Nephron (organoid): ENCODE results near the gene ADCK1.

Experiments
- H3K27ac Mint-ChIP-seq, 3 experiments: 2 replicates each; pipeline ENCODE4 v1.8.0; 2020; ENCODE audit warnings: mixed read lengths in 3 of 3, mild to moderate bottlenecking in 2 of 3, moderate library complexity in 1 of 3
- H3K27me3 Mint-ChIP-seq: 2 replicates; pipeline ENCODE4 v1.8.0; 2021; ENCODE audit warnings: low read depth, mild to moderate bottlenecking, moderate library complexity, mixed read lengths
- H3K36me3 Mint-ChIP-seq: 2 replicates; pipeline ENCODE4 v1.8.0; 2020; ENCODE audit warnings: low read depth, mixed read lengths
- H3K4me1 Mint-ChIP-seq: 2 replicates; pipeline ENCODE4 v1.8.0; 2020; ENCODE audit warnings: mixed read lengths
- H3K4me3 Mint-ChIP-seq, 3 experiments: 2 replicates each; pipeline ENCODE4 v1.8.0; 2020; ENCODE audit warnings: mild to moderate bottlenecking in 3 of 3, mixed read lengths in 3 of 3, moderate library complexity in 2 of 3
- H3K9me3 Mint-ChIP-seq: 2 replicates; pipeline ENCODE4 v1.8.0; 2020; ENCODE audit warnings: mixed read lengths
- TF ChIP-seq, protein P1 (sequence below), 3 experiments: fragments of 200-600 bp; sonication (generic); IDR thresholded peaks; one replicate each; pipeline ENCODE4 v1.5.0; 2021; ENCODE audit warnings: antibody characterized with exemption in 3 of 3; ENCODE audit not compliant: unreplicated experiment in 3 of 3

ADCK1 gene

DNA sequence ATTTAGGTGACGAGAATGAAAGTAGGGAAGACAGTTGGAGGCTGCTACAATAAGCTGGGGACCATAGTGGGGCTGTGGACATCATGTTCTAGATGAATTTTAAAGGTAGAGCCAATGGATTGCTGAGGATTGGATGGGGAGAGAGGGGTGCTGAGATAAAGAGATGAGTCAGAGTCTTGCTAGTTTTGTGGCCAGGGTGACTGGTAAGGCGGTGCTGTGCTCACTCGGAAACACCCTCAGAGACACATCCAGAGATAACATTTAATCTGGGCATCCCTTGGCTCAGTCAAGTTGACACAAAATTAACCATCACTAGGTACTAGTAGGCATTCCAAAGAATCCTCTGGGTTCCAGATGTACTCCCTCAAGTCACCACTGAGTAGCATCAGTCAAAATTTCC lies 170.7 kb downstream of the ADCK1 start:
- Mint-ChIP-seq H3K4me1 (no peaks in the 10 kb centered on the region), H3K9me3 (peaks cover 3% of the 10 kb centered on the region), H3K4me3 (no peak overlapping the region), H3K27ac (no peak overlapping the region), H3K27me3 (peaks cover 47% of the 10 kb centered on the region), H3K36me3 (no peaks in the 10 kb centered on the region)
- TF ChIP-seq, protein P1, sequence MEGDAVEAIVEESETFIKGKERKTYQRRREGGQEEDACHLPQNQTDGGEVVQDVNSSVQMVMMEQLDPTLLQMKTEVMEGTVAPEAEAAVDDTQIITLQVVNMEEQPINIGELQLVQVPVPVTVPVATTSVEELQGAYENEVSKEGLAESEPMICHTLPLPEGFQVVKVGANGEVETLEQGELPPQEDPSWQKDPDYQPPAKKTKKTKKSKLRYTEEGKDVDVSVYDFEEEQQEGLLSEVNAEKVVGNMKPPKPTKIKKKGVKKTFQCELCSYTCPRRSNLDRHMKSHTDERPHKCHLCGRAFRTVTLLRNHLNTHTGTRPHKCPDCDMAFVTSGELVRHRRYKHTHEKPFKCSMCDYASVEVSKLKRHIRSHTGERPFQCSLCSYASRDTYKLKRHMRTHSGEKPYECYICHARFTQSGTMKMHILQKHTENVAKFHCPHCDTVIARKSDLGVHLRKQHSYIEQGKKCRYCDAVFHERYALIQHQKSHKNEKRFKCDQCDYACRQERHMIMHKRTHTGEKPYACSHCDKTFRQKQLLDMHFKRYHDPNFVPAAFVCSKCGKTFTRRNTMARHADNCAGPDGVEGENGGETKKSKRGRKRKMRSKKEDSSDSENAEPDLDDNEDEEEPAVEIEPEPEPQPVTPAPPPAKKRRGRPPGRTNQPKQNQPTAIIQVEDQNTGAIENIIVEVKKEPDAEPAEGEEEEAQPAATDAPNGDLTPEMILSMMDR (IDR thresholded peaks at IDR 0.05; ENCODE audit: unreplicated experiment in 3 of 3): no peak

DNA sequence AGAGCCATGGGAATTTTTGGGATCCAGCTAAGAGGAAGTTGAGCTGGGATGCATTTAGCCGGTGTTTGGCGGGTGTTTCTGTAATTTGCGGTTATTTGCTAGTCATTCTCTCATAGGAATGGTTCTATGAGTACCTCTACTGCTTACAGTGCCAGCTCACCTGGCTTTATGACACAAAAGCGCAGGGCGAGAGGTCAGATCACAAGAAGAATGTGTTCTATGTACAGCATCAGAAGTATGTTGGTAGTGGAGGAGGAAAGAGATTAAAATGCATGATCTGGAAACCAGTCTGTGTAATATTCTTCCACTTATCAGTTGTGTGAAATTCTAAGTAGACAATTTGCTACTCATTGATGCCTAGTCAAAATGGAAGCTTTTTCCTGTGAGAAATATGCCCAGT lies 173.3 kb downstream of the ADCK1 start:
- H3K4me1 Mint-ChIP-seq: no peaks in the 10 kb centered on the region
- H3K9me3 Mint-ChIP-seq: peaks cover 3% of the 10 kb centered on the region
- peaks cover 33% of the 10 kb centered on the region for H3K27me3 Mint-ChIP-seq
- H3K4me3 Mint-ChIP-seq: no peak overlapping the region
- no peaks in the 10 kb centered on the region for H3K36me3 Mint-ChIP-seq
- TF ChIP-seq, protein P1 (IDR thresholded peaks at IDR 0.05; ENCODE audit: unreplicated experiment in 3 of 3): no peak
- H3K27ac Mint-ChIP-seq: no peak overlapping the region

DNA sequence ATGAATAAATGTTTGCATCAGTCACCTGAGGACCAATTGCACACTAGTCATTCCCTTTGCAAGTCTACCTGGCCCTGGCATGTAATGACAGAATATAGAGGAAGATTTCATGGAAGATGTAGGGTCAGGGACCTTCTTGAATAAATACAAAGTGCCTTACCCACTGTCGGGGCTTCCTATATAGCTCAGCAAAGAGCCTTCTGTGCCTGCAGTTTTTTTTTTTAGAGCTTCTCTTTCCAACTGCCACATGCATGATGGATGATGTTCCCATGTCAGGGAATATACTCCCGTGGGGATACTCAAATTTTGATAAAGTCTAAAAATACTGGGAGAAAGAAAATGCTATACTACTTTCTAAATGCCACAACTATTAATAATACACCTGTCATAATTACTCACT lies 176.7 kb downstream of the ADCK1 start:
- Mint-ChIP-seq H3K4me3 (no peak overlapping the region), H3K4me1 (peaks cover 9% of the 10 kb centered on the region), H3K27ac (no peak overlapping the region), H3K36me3 (no peaks in the 10 kb centered on the region), H3K27me3 (peaks cover 40% of the 10 kb centered on the region), H3K9me3 (no peaks in the 10 kb centered on the region)
- TF ChIP-seq, protein P1 (IDR thresholded peaks at IDR 0.05; ENCODE audit: unreplicated experiment in 3 of 3): no peak

DNA sequence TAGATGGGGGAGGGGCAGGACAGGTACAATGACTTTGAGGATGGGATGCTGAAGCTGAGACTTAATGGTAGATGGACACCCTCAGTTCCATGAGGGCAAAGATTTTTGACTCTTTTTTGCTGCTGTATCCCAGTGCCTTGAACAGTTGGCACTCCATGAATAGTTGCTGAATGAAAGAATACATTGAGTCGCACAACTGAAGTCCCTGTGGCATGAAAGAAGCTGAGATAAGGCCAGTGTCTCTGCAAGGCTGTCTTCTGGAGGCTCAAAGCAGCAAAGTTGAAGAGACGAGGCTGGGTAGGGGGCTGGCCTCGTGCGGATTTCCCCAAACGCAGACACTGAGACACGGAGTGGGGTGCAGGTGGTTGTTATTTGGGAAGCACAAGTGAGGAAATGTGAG lies 179.3 kb downstream of the ADCK1 start:
- H3K27ac Mint-ChIP-seq: no peak overlapping the region
- TF ChIP-seq, protein P1 (IDR thresholded peaks at IDR 0.05; ENCODE audit: unreplicated experiment in 3 of 3): no peak
- peak overlapping the region; percentile 27 to 79 (median 64) for H3K4me3 Mint-ChIP-seq
- peaks cover 41% of the 10 kb centered on the region for H3K27me3 Mint-ChIP-seq
- peaks cover 9% of the 10 kb centered on the region for H3K4me1 Mint-ChIP-seq
- no peaks in the 10 kb centered on the region for H3K9me3 Mint-ChIP-seq
- no peaks in the 10 kb centered on the region for H3K36me3 Mint-ChIP-seq

DNA sequence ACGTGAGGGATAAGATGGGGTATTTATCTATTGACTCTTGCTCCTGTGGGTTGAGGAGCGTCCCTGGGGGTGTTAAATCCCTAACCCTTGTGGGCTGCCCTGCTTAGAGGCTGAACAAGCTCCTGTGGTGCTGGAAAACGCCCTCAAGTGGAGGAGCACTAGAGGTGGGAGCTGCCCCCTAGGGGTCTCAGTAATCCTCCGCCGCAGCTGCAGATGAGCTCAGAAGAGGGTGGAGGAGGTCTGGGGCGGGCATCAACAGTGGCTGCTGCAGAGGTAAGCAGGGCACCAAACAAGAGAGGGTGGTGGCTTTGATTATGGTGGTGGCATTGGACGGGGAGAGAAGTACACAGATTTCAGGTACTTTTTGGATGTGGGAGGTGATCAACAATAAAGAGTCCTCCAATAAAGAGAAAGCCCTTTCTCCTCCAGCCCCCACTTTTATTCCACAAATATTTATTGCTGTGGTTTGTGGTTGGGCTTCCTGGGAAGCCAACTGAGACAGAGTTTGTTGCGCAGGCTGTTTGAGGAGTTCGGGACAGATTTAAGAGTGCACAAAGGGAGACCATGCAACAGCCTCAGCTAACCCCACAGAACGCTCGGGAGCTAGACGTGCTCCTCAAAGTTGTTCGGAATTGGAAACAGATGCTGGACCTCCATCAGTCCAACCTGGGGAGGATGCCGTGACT lies 179.9 kb downstream of the ADCK1 start:
- Mint-ChIP-seq H3K27me3 (peaks cover 41% of the 10 kb centered on the region), H3K9me3 (no peaks in the 10 kb centered on the region), H3K4me1 (peaks cover 14% of the 10 kb centered on the region), H3K4me3 (peak overlapping the region; percentile 69 to 79 (median 71)), H3K36me3 (no peaks in the 10 kb centered on the region), H3K27ac (peak overlapping the region in 2 of 3 experiments; percentile 4 to 37)
- TF ChIP-seq, protein P1 (IDR thresholded peaks at IDR 0.05; ENCODE audit: unreplicated experiment in 3 of 3): no peak
